Ecto neural progenitor cell (in vitro differentiated cells): ENCODE measurements around the gene HES3.

Source experiments
- DNase-seq: peaks from one replicate; pipeline ENCODE4 v3.0.0-alpha.2; 2018; ENCODE audit warnings: low spot score

Gene HES3

GRCh38 chr1:6246497-6247467 lies 2.8 kb downstream of the HES3 start:
- peak; percentile 97 for DNase-seq

GRCh38 chr1:6247651-6248050 lies 3.7 kb downstream of the HES3 start:
- DNase-seq = peak; percentile 49

GRCh38 chr1:6248161-6248776 lies 4.3 kb downstream of the HES3 start:
- peak; percentile 50 for DNase-seq

- DNase-seq = peak; percentile 68
These were observed 5.2 kb downstream of the HES3 start for GRCh38 chr1:6248932-6249738.

GRCh38 chr1:6249739-6250689 lies 6.0 kb downstream of the HES3 start:
- peak; percentile 47 for DNase-seq

GRCh38 chr1:6251233-6251632 lies 7.3 kb downstream of the HES3 start:
- DNase-seq = no peak

- DNase-seq = no peak
These were observed 7.8 kb downstream of the HES3 start for GRCh38 chr1:6251681-6252373.

- no peak for DNase-seq
These were observed 8.4 kb downstream of the HES3 start for GRCh38 chr1:6252374-6252710.

- no peak for DNase-seq
These were observed 9.4 kb downstream of the HES3 start for GRCh38 chr1:6253380-6253779.

GRCh38 chr1:6254691-6255090 lies 10.7 kb downstream of the HES3 start:
- no peak for DNase-seq

GRCh38 chr1:6256645-6257044 lies 12.7 kb downstream of the HES3 start:
- DNase-seq = no peak

GRCh38 chr1:6257541-6258069 lies 13.6 kb downstream of the HES3 start:
- DNase-seq = no peak

- DNase-seq = no peak
These were observed 14.7 kb downstream of the HES3 start for GRCh38 chr1:6258675-6259074.

- peak; percentile 87 for DNase-seq
These were observed 15.7 kb downstream of the HES3 start for GRCh38 chr1:6259491-6260362.

- DNase-seq = no peak
These were observed 16.5 kb downstream of the HES3 start for GRCh38 chr1:6260433-6260934.

- peak; percentile 79 for DNase-seq
These were observed 17.1 kb downstream of the HES3 start, which contains the start of gene GPR153 for GRCh38 chr1:6260961-6261614. GPR153 (minus strand) TSS chr1:6261098; CDS start chr1:6254905, 6,193 bp downstream.

- DNase-seq = peak; percentile 76
These were observed 17.6 kb downstream of the HES3 start for GRCh38 chr1:6261615-6261995.

GRCh38 chr1:6262555-6263420 lies 18.8 kb downstream of the HES3 start:
- DNase-seq = no peak
